Activated T-cell treated with anti-CD3 and anti-CD28 coated beads, Interleukin-2, amount 50 U/mL, for 4 hours (primary cell): ENCODE data around the gene NETO1. TPM values are rescaled to one million over a fixed set of nuclear protein-coding genes. Genes with fewer than 3 reads are reported as not detected.

ENCODE experiments used
- ATAC-seq, 2 donors: fragments of 200-7000 bp; cut with Tn5 transposase; one replicate each; pipeline ENCODE4 v1.10.0; 2021
- DNase-seq: peaks from one replicate; pipeline ENCODE4 v3.0.0-alpha.2; 2020
- H3K27me3 Mint-ChIP-seq: one replicate; pipeline ENCODE4 v1.8.0; 2021; ENCODE audit warnings: low read depth, mixed read lengths
- H3K36me3 Mint-ChIP-seq: one replicate; pipeline ENCODE4 v1.8.0; 2022; ENCODE audit warnings: mixed read lengths; ENCODE audit not compliant: insufficient read depth
- H3K4me1 Mint-ChIP-seq: one replicate; pipeline ENCODE4 v1.8.0; 2021; ENCODE audit warnings: low read depth, mixed read lengths
- H3K4me3 Mint-ChIP-seq: one replicate; pipeline ENCODE4 v1.8.0; 2021; ENCODE audit warnings: mild to moderate bottlenecking, moderate library complexity, mixed read lengths
- H3K9me3 Mint-ChIP-seq: one replicate; pipeline ENCODE4 v1.8.0; 2021; ENCODE audit warnings: mixed read lengths
- total RNA-seq, 3 donors: library from RNA; stranded (reverse); gene quantifications; one replicate each; pipeline ENCODE4 v1.2.1, GENCODE V29; 2021

The NETO1 gene, protein sequence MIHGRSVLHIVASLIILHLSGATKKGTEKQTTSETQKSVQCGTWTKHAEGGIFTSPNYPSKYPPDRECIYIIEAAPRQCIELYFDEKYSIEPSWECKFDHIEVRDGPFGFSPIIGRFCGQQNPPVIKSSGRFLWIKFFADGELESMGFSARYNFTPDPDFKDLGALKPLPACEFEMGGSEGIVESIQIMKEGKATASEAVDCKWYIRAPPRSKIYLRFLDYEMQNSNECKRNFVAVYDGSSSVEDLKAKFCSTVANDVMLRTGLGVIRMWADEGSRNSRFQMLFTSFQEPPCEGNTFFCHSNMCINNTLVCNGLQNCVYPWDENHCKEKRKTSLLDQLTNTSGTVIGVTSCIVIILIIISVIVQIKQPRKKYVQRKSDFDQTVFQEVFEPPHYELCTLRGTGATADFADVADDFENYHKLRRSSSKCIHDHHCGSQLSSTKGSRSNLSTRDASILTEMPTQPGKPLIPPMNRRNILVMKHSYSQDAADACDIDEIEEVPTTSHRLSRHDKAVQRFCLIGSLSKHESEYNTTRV
- total RNA-seq = under 1 TPM in 1 of 3 donors, not detected in 2; 0.14 TPM

DNA sequence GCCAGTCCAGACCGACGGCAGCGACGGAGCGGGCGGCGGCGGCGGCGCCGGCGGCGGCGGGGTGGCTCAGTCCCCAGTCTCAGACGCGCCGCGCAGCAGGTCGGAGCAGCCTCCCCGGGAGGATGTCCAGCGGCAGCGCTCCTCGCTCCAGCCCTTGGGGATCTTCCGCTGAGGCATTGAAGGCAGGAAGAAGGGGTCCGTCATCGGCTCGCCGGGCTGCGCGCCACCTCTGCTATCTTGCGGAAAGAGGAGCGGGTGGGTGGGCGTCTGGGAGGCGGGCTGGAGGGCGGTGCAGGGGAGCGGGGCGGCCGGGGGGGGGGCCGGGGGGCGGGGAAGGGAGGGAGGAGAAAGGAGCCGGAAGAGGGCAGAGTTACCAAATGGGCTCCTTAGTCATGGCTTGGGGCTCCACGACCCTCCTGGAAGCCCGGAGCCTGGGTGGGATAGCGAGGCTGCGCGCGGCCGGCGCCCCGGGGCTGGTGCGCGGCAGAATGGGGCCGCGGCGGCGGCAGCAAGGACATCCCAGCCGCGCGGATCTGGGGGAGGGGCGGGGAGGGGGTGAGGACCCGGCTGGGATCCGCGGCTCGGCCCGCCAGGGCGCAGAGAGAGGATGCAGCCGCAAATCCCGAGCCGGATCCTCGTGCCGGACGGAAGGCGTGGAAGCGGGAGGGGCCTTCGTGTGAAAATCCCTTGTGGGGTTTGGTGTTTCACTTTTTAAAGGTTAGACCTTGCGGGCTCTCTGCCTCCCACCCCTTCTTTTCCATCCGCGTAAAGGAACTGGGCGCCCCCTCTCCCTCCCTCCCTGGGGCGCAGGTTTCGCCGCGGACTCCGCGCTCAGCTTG, at the start of gene NETO1:
Gene NETO1, minus strand, starts transcription at position 242 of the 839 bp plus-strand sequence. CDS start 696 bp downstream, outside the sequence.
- H3K36me3 Mint-ChIP-seq = no peaks in the 10 kb centered on the region
- peak in 1 of 2 donors; percentile 42 for ATAC-seq
- H3K27me3 Mint-ChIP-seq = peaks cover 31% of the 10 kb centered on the region
- no peak for DNase-seq
- no peaks in the 10 kb centered on the region for H3K9me3 Mint-ChIP-seq
- peaks cover 4% of the 10 kb centered on the region for H3K4me1 Mint-ChIP-seq
- no peak within 1 kb of the TSS for H3K4me3 Mint-ChIP-seq

DNA sequence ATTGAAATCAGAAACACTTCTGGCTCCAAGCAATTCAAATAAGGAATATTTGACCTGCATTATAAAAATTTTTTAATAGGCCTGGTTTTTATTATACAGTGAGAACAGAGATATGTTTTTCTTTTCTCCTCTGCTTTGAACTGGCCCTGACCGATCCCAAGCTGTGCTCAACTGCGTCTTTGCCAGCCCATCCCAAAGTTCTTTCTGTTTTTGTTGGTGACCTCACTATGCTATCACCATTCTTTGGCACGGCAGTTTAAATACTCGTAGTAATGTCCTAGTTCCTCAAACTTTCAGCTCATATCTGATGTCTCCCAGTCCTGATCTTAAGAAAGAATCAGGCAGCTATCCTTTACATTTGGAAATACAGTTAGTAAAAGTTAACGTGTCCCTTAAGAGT, 42.3 kb upstream of the NETO1 start:
- no peak for ATAC-seq
- no peak overlapping the region for H3K4me3 Mint-ChIP-seq
- no peaks in the 10 kb centered on the region for H3K4me1 Mint-ChIP-seq
- DNase-seq = no peak
- H3K9me3 Mint-ChIP-seq = no peaks in the 10 kb centered on the region
- H3K36me3 Mint-ChIP-seq = no peaks in the 10 kb centered on the region
- H3K27me3 Mint-ChIP-seq = no peaks in the 10 kb centered on the region

GRCh38 chr18:72908181-72908580, 40.4 kb upstream of the NETO1 start:
- no peak overlapping the region for H3K4me3 Mint-ChIP-seq
- H3K27me3 Mint-ChIP-seq = no peaks in the 10 kb centered on the region
- no peaks in the 10 kb centered on the region for H3K36me3 Mint-ChIP-seq
- no peaks in the 10 kb centered on the region for H3K9me3 Mint-ChIP-seq
- no peaks in the 10 kb centered on the region for H3K4me1 Mint-ChIP-seq
- no peak for ATAC-seq
- no peak for DNase-seq

- no peaks in the 10 kb centered on the region for H3K36me3 Mint-ChIP-seq
- H3K9me3 Mint-ChIP-seq = peaks cover 3% of the 10 kb centered on the region
- no peak for DNase-seq
- H3K4me1 Mint-ChIP-seq = no peaks in the 10 kb centered on the region
- H3K4me3 Mint-ChIP-seq = no peak overlapping the region
- no peaks in the 10 kb centered on the region for H3K27me3 Mint-ChIP-seq
- ATAC-seq = no peak
Measured at GRCh38 chr18:72903033-72903432, 35.2 kb upstream of the NETO1 start.

DNA sequence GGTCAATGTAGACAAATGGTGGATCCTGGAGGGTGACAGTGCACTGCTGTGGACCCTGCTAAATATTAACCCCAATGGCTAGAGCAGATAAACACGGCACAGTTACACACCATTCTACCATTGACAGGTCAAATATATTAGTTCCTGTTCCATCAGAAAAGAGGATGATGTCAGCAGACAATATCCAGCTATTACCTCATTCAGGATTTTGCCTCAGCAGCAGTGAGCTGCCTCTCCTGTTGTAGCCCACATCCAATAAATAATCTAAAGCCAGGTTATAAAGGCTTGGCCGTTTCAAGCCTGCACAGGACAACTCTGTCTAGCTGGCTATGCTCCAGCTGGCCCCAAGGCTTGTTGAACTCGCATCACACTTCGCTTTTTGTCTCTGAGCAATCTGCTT, 31.6 kb upstream of the NETO1 start:
- ATAC-seq = no peak
- Mint-ChIP-seq H3K36me3 (no peaks in the 10 kb centered on the region), H3K4me1 (no peaks in the 10 kb centered on the region)

DNA sequence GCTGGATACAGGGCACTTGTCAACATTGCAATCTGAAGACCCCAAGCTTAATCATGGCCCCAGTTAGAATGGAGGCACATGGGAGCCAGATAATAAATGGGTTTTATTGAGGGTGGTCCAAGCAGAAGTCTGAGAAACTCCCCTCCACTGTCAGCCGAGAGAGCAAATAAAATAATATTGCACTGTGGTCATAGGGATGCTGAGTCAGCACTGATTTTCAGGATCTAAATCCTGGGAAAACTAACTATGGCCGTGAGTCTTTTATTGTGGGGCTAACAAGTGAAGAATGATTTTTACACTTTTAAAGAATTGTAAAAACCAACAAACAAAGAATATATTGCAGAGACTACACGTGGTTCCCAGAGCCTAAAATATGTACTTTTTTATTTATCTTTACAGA, 31.1 kb upstream of the NETO1 start:
- DNase-seq (no peak), ATAC-seq (no peak)
- Mint-ChIP-seq H3K4me3 (no peak overlapping the region), H3K27me3 (no peaks in the 10 kb centered on the region), H3K36me3 (no peaks in the 10 kb centered on the region), H3K9me3 (peaks cover 3% of the 10 kb centered on the region), H3K4me1 (no peaks in the 10 kb centered on the region)

More for the DNA sequence above, 31.6 kb upstream of the NETO1 start:
- no peak for DNase-seq
- H3K9me3 Mint-ChIP-seq = peaks cover 3% of the 10 kb centered on the region
- H3K4me3 Mint-ChIP-seq = no peak overlapping the region
- no peaks in the 10 kb centered on the region for H3K27me3 Mint-ChIP-seq

GRCh38 chr18:72895548-72895947, 27.8 kb upstream of the NETO1 start:
- Mint-ChIP-seq H3K9me3 (no peaks in the 10 kb centered on the region), H3K27me3 (no peaks in the 10 kb centered on the region), H3K4me3 (no peak overlapping the region), H3K36me3 (no peaks in the 10 kb centered on the region), H3K4me1 (no peaks in the 10 kb centered on the region)
- ATAC-seq = peak in 1 of 2 donors; percentile 58
- DNase-seq = no peak

DNA sequence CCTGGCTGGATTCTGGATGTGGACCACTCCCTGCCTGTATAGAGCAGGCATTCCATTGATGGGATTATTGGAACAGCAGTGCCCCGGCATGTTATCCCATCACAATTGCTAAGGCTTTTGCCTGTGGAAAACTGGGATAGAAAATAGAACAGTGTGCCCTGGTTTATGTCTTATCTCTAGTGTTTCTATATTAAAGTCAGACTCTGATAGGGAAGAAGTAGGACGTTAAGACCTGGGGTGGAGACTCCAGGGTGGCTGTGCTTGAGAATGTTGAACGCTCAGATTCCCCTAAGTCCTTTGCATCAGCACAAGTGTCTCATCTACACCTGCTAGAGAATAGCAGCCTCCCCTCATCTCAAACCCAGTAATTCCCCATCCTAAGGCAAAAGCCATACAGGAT, 10.8 kb upstream of the NETO1 start:
- Mint-ChIP-seq H3K4me3 (no peak overlapping the region), H3K9me3 (peaks cover 3% of the 10 kb centered on the region), H3K36me3 (no peaks in the 10 kb centered on the region), H3K4me1 (no peaks in the 10 kb centered on the region), H3K27me3 (no peaks in the 10 kb centered on the region)
- ATAC-seq (no peak), DNase-seq (no peak)

DNA sequence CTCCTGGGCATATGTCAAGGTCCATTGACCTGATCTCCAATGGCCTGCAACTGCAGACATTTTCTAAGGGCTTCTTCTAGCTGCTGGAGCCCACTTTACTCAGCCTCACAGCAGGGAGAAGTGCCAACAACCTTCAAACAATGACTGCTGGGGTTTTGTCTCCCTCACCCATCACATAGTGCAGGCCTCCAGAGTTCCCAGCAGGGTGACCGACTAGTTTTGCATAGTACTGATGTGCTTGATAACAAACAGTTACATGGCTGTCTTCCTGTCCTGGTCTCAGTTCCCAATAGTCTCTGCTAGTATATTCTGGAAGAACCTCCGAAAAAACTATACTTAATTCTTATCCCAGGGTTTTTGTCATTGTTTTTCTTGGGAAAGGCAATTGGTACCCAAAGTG, 10.4 kb upstream of the NETO1 start:
- Mint-ChIP-seq H3K4me3 (no peak overlapping the region), H3K4me1 (no peaks in the 10 kb centered on the region), H3K9me3 (peaks cover 3% of the 10 kb centered on the region), H3K27me3 (no peaks in the 10 kb centered on the region), H3K36me3 (no peaks in the 10 kb centered on the region)
- no peak for ATAC-seq
- no peak for DNase-seq

DNA sequence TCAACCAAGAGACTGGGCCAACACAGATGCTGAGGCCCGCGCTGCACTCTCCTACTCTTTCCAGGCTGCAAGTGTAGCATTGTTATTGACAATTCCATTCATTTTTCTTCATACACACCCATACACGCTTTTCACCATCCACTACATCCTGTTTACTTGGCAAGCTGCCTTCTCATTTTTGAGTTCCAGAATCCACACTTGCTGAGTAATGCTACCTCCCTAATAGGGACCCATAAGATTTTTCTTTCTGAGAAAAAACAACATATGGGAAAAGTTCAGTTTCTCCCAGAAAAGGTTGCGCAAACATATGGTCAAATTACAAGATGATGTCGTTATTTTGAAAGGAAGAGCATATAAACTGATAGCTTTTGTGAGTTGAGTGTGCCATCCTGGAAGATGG, 3.3 kb upstream of the NETO1 start:
- H3K36me3 Mint-ChIP-seq = no peaks in the 10 kb centered on the region
- no peaks in the 10 kb centered on the region for H3K9me3 Mint-ChIP-seq
- peaks cover 4% of the 10 kb centered on the region for H3K4me1 Mint-ChIP-seq
- ATAC-seq (no peak), DNase-seq (no peak)
- no peak overlapping the region for H3K4me3 Mint-ChIP-seq
- peaks cover 24% of the 10 kb centered on the region for H3K27me3 Mint-ChIP-seq

DNA sequence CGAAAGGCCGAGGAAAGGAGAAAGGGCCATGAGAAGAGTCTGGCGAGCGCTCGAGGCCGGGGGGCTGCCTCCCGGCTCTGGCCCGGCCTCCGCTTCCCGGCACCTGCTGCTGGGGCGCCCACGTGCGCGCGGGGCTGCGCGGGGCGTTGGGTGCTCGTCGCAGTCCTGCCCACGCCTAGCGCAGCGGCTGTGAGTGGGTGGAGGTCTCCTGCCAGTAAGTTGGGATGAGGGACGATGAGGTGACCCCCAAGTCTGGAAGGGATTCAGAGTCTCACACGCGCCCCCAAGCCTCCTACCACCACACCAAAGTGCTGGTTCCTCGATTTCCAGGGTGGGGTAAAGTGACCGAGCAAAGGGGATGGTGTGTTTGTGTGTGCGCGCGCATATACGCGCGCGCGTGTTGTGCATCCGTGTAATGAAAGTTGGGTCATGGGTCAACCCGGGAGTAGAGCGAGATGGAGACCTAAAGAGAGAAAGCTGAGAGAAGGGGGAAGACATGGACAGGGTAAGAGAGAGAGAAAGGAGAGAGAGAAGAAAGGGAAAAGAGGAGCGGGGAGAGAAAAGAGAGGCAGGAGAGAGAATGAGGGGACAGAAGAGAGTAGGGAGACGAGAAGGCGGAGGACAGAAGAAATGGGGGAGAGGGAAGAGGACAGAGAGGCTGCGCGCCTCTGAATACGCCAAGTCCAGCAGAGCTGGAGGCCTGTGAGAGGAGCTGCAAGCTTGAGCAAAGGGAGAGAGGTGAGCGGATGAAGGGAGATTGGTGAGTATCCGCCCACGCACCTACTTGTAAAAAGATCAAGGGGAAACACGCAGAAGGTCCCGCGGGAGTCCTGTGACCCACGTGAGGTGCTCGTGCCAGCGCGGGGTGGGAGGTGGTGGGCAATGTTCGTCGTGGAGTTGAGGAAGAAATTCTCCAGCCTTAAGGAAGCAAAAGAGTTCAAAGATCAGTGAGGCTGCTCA, 1.7 kb upstream of the NETO1 start:
- DNase-seq = no peak
- H3K4me3 Mint-ChIP-seq = no peak overlapping the region
- no peak for ATAC-seq
- peaks cover 31% of the 10 kb centered on the region for H3K27me3 Mint-ChIP-seq
- H3K9me3 Mint-ChIP-seq = no peaks in the 10 kb centered on the region
- peaks cover 4% of the 10 kb centered on the region for H3K4me1 Mint-ChIP-seq
- no peaks in the 10 kb centered on the region for H3K36me3 Mint-ChIP-seq

DNA sequence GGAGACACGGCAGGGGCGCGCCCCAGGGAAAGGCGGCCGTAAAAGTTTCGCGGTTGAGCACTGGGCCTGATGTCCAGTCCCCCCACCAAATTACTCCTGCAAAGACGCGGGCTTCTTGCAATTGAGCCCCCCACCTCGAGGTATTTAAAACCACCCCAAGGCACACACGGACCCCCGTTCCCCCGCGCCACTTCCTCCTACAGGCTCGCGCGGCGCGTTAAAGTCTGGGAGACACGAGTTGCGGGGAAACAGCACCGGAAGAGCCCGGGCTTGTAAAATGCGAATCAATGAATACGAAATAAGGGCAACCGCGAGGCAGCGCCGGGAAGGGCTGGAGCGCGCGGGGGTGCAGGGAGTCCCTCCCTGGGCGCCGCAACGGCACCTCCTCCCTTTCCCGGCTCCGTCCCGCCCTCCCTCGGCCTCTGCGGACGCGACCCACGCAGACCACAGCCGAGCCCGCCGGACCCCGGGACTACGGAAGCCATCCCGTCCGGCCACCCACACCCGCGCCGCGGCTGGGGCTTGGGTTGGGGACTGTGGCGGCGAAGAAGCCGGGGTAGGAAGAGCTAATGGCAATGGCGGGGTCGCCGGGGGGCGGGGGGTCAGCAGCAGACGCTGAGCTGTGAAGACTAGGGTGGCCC, 918 bp upstream of the NETO1 start:
- no peak for DNase-seq
- peak in 1 of 2 donors; percentile 13 for ATAC-seq
- no peaks in the 10 kb centered on the region for H3K36me3 Mint-ChIP-seq
- H3K4me3 Mint-ChIP-seq = no peak overlapping the region
- H3K4me1 Mint-ChIP-seq = peaks cover 4% of the 10 kb centered on the region
- no peaks in the 10 kb centered on the region for H3K9me3 Mint-ChIP-seq
- H3K27me3 Mint-ChIP-seq = peaks cover 31% of the 10 kb centered on the region

- DNase-seq (no peak), ATAC-seq (no peak)
- Mint-ChIP-seq H3K4me3 (no peak overlapping the region), H3K4me1 (peaks cover 4% of the 10 kb centered on the region), H3K9me3 (peaks cover 3% of the 10 kb centered on the region), H3K27me3 (peaks cover 31% of the 10 kb centered on the region), H3K36me3 (no peaks in the 10 kb centered on the region)
Measured at GRCh38 chr18:72866901-72867745, 664 bp downstream of the NETO1 start.
